Measurements from ENCODE around the gene NSF. TPM values are rescaled to one million over a fixed set of nuclear protein-coding genes. Genes with fewer than 3 reads are reported as not detected.
A peak's percentile ranks its signal among the peaks of the same experiment; 100 is the strongest.
"Not testable (repeated sequence)": the region's sequence is repeated elsewhere in the genome, so short reads cannot be mapped to it uniquely, and the experiment has no call there.

NSF gene
- total and polyA plus RNA-seq, 3 donors from 2014 or later = 31.5 to 42.9 (median 37.4) TPM

- H3K4me3 ChIP-seq; H3K4me1 ChIP-seq; H3K27ac ChIP-seq; H3K27me3 ChIP-seq; DNase-seq; intact Hi-C loops (cut with DNase I; ENCODE audit: low total_unique reads); H3K36me3 ChIP-seq (ENCODE audit: low read depth, missing control alignments); H3K9me3 ChIP-seq: not testable (repeated sequence)
Observed at GRCh38 chr17:46634844-46635243, 44.4 kb downstream of the NSF start.

- intact Hi-C loops (cut with DNase I; ENCODE audit: low total_unique reads); H3K4me1 ChIP-seq; DNase-seq; H3K27ac ChIP-seq; H3K36me3 ChIP-seq (ENCODE audit: low read depth, missing control alignments); H3K27me3 ChIP-seq; H3K9me3 ChIP-seq; H3K4me3 ChIP-seq: not testable (repeated sequence)
- TF ChIP-seq CTCF (IDR thresholded peaks at IDR 0.05) = peak in 1 of 3 experiments; percentile 15
- WGBS, 2 donors = 0 to 44% methylated on average over 1 of the region's 2 CpGs
Observed at GRCh38 chr17:46641861-46642656, 51.6 kb downstream of the NSF start.

- H3K4me1 ChIP-seq; H3K27me3 ChIP-seq; DNase-seq; H3K27ac ChIP-seq; H3K9me3 ChIP-seq; H3K36me3 ChIP-seq (ENCODE audit: low read depth, missing control alignments); intact Hi-C loops (cut with DNase I; ENCODE audit: low total_unique reads); H3K4me3 ChIP-seq: not testable (repeated sequence)
- WGBS, 2 donors = no CpG with 5 or more reads among the region's 2 CpGs
Observed at GRCh38 chr17:46647251-46647650, 56.8 kb downstream of the NSF start.

- H3K27ac ChIP-seq; intact Hi-C loops (cut with DNase I; ENCODE audit: low total_unique reads); DNase-seq; H3K4me1 ChIP-seq; H3K36me3 ChIP-seq (ENCODE audit: low read depth, missing control alignments); H3K4me3 ChIP-seq; H3K9me3 ChIP-seq; H3K27me3 ChIP-seq: not testable (repeated sequence)
- no CpG with 5 or more reads among the region's 2 CpGs for WGBS, 2 donors
Observed at GRCh38 chr17:46647688-46648278, 57.3 kb downstream of the NSF start.

GRCh38 chr17:46649246-46649645, 58.8 kb downstream of the NSF start:
- H3K4me3 ChIP-seq; intact Hi-C loops (cut with DNase I; ENCODE audit: low total_unique reads); H3K9me3 ChIP-seq; H3K27ac ChIP-seq; H3K27me3 ChIP-seq; DNase-seq; H3K4me1 ChIP-seq; H3K36me3 ChIP-seq (ENCODE audit: low read depth, missing control alignments): not testable (repeated sequence)
- 91 to 97% methylated on average over 7 of the region's 7 CpGs for WGBS, 2 donors

GRCh38 chr17:46652024-46652643, 61.7 kb downstream of the NSF start:
- WGBS, 2 donors = no CpG with 5 or more reads among the region's 7 CpGs
- intact Hi-C loops (cut with DNase I; ENCODE audit: low total_unique reads); H3K9me3 ChIP-seq; DNase-seq; H3K4me1 ChIP-seq; H3K4me3 ChIP-seq; H3K27me3 ChIP-seq; H3K36me3 ChIP-seq (ENCODE audit: low read depth, missing control alignments); H3K27ac ChIP-seq: not testable (repeated sequence)

GRCh38 chr17:46658235-46658634, 67.8 kb downstream of the NSF start:
- H3K4me3 ChIP-seq; H3K27me3 ChIP-seq; DNase-seq; H3K4me1 ChIP-seq; H3K9me3 ChIP-seq; H3K36me3 ChIP-seq (ENCODE audit: low read depth, missing control alignments); intact Hi-C loops (cut with DNase I; ENCODE audit: low total_unique reads); H3K27ac ChIP-seq: not testable (repeated sequence)
- WGBS, 2 donors = no CpG with 5 or more reads among the region's 5 CpGs

- H3K4me3 ChIP-seq; DNase-seq; H3K9me3 ChIP-seq; H3K27ac ChIP-seq; H3K4me1 ChIP-seq; H3K27me3 ChIP-seq; intact Hi-C loops (cut with DNase I; ENCODE audit: low total_unique reads); H3K36me3 ChIP-seq (ENCODE audit: low read depth, missing control alignments): not testable (repeated sequence)
- no CpG with 5 or more reads among the region's 4 CpGs for WGBS, 2 donors
Observed at GRCh38 chr17:46659702-46660101, 69.2 kb downstream of the NSF start.

- no CpG with 5 or more reads among the region's 1 CpG for WGBS, 2 donors
- H3K4me1 ChIP-seq; H3K4me3 ChIP-seq; H3K27me3 ChIP-seq; H3K27ac ChIP-seq; DNase-seq; H3K9me3 ChIP-seq; H3K36me3 ChIP-seq (ENCODE audit: low read depth, missing control alignments); intact Hi-C loops (cut with DNase I; ENCODE audit: low total_unique reads): not testable (repeated sequence)
Observed at GRCh38 chr17:46663123-46663522, 72.7 kb downstream of the NSF start.

- H3K36me3 ChIP-seq (ENCODE audit: low read depth, missing control alignments); H3K27ac ChIP-seq; DNase-seq; H3K4me1 ChIP-seq; H3K27me3 ChIP-seq; H3K4me3 ChIP-seq; intact Hi-C loops (cut with DNase I; ENCODE audit: low total_unique reads); H3K9me3 ChIP-seq: not testable (repeated sequence)
- no CpG with 5 or more reads among the region's 2 CpGs for WGBS, 2 donors
Observed at GRCh38 chr17:46663552-46663951, 73.1 kb downstream of the NSF start.

- H3K4me3 ChIP-seq; H3K27ac ChIP-seq; intact Hi-C loops (cut with DNase I; ENCODE audit: low total_unique reads); H3K27me3 ChIP-seq; H3K4me1 ChIP-seq; H3K9me3 ChIP-seq; DNase-seq; H3K36me3 ChIP-seq (ENCODE audit: low read depth, missing control alignments): not testable (repeated sequence)
- 65 to 83% methylated on average over 3 to 4 of the region's 5 CpGs for WGBS, 2 donors
Observed at GRCh38 chr17:46665969-46666368, 75.5 kb downstream of the NSF start.

All from testis (tissue), 3 donors.